NCI-H526 treated with DMSO at 0.1 percent for 48 hours (cell line): ENCODE measurements around the gene DMWD.
A peak's percentile ranks its signal among the peaks of the same experiment; 100 is the strongest.

Experiments
- DNase-seq: peaks from one replicate; lab custom pipeline; 2025; lab: John Stamatoyannopoulos, UW

DMWD gene

DNA sequence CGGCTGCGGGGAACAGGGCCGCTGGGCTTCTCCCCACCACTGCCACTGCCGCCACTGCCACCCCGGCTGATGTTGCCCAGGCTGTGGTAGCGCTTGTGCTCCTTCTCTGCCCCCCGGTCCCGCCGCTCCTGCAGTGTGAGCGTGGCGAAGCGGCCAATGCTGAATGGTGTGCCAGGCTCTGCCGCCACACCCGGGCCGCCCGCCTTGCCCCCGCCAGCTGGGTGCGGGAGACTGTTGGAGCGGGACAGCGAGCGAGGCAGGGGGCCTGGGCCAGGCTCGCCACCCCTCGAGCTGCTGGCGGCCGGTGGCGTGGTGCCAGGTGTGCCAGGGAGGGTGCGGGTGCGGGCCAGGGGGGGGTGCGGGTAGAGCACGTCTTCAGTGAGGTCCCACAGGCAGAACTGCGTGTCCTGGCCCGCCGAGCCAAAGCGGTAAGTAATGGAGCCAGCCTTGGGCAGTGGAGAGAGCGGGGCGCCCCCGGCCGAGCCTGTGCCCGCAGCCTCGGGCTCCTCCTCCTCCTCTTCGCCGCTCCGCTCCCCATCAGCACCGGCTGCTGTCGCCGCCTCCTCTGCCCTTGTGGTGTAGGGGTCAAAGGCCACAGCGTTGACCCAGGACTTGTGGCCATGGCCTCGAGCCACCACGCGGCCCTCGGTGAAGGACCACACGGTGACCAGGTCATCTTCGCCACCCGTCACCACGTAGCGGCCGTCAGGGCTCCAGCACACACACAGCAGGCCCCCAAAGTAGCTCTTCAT, 6.7 kb downstream of the DMWD start:
- no peak for DNase-seq

GRCh38 chr19:45785097-45785496, 7.5 kb downstream of the DMWD start:
- DNase-seq, result no peak

DNA sequence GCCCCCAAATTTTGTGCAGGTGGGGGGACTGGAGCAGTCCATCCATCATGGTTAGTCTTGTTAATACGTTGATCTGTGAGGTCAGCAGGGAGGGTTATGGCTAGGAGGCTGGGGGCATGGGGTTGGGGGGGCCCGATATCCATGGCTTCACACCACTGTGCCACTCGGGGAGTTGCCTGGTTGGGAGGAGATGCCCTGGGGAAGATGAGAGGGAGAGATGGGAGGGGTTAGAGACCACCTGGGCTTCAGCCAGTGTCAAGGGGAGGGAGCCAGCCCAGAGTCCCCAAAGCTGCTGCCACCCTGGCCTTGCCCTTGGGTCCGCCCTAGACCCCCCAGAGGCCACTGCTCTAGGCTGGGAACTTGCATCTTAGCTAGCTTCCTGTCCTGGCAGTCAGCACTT, 8.5 kb downstream of the DMWD start:
- DNase-seq, result no peak

GRCh38 chr19:45782820-45783785, 9.5 kb downstream of the DMWD start:
- DNase-seq, result no peak

- DNase-seq, result no peak
Measured at GRCh38 chr19:45782162-45782691, 10.4 kb downstream of the DMWD start, which contains the start of gene DMPK. Gene DMPK, minus strand, starts transcription at chr19:45782490. Its CDS starts 138 bp downstream, at chr19:45782352.

DNA sequence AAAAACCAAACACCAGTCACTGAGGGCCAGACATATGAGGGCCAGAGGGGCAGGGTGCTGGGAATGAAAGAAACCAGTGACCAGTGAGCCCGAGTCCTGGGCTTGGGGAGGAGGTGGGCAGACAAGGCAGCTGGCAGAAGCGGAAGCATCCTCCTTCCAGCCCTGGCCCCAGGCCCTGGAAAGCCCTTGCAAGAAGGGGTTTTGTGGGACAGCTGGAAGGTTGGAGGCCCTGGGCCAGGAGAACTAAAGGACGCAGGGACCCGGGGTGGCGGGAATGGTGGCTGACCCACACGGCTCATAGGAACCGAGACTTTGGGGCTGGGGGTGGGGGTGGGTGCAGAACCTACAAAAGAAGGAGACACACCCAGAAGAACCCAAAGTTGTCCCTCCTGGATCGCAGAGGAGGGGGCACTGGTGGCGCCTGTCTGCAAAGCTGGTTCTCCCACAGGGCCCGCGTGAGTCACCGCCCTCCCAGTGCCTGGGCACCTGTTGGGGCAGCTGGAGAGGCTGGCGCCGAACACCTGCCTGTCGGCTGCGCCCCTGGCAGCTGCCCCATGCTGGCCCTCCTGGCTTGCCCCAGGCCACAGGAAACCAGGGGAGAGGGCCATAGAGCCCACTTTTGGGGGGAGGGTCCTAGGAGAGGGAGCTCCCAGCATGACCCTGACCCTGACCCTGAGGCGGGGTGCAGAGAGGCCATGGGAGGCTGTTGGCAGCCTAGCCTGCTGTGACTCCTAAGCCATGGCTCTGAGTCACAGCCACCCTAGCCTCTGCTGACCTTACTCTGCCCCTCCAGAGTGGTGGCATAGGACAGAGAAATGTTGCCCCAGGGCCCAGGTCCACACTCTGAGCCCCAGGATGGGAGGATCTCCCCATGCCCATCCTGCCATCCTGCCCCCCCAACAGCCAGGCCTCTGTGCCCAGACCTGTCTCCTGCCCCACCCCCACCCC, 11.2 kb downstream of the DMWD start:
- no peak for DNase-seq

- DNase-seq, result no peak
Measured at GRCh38 chr19:45780448-45781213, 12.0 kb downstream of the DMWD start.

DNA sequence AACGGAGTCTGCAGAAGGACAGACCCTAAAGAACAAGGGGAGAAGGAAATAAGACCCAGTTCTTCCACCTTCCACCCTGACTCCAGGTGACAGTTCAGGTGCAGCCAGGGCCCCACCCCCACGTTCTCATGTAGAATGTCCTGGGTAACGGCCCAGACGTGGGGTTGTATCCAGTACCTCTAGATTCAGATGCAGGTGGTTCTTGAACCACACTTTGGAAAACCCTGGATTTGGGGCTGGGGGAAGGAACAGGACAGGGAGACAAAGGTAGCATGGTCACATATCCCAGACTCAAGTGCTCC, 12.5 kb downstream of the DMWD start:
- no peak for DNase-seq

DNA sequence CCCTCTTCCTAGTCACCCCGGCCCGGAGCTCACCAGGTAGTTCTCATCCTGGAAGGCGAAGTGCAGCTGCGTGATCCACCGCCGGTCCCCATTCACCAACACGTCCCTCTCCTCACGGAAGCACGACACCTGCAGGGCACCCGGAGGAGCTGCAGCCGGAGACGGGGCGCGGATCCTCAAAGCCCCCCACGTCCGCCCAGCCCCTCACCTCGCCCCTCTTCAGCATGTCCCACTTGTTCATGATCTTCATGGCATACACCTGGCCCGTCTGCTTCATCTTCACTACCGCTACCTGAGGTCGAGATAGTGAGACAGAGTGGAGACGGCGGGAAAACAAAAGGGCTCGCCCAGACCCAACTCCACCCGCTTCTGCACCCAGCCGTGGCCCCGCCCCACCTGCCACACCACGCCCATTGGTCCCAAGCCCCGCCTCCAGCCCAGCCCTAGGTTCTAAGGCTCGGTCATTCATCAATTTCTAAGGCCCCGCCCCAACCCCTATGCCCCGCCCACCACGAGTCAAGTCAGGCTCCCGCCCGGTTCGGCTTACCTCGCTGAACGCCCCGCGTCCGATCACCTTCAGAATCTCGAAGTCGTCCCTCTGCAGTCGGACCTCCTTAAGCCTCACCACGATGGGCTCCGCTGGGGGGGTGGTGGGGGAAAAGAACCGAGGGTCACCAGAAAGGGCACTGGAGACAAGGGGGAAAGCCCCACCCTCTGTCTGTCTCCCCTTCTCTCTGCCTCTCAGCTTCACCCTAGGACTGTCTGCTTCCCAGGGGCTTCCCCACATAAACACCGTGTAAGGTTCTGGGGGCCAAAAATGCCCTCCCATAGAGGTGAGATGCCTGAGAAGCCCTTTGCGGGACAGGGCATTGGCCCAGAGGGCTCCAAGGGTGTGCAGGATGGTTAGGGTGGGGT, 13.2 kb downstream of the DMWD start:
- peak; percentile 74 for DNase-seq

DNA sequence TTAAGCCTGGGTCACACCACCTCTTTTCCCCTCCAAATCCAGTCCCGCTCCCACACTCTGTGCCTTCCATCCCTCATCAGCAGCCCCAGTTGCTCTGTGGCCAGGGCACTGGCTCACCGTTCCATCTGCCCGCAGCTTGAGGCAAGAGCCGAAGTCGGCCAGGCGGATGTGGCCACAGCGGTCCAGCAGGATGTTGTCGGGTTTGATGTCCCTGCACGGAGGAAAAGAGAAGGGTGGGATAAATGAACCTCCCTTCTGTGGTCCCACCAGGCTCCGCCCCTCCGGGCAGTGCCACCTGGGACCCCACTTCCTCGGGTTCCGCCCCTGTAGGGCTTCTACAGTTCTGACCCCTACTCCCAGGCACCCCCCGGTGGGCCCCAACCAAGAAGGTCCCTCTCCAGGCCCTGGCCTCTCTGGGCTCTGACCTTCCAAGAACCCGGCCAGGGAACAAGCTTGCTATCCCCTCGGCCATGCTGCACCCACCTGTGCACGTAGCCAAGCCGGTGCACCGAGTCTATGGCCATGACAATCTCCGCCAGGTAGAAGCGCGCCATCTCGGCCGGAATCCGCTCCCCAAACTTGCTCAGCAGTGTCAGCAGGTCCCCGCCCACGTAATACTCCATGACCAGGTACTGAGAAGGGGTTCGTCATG, 14.5 kb downstream of the DMWD start:
- DNase-seq, result no peak

GRCh38 chr19:45777395-45777961, 15.2 kb downstream of the DMWD start:
- DNase-seq, result no peak

- no peak for DNase-seq
Measured at GRCh38 chr19:45774765-45775164, 17.9 kb downstream of the DMWD start.

DNA sequence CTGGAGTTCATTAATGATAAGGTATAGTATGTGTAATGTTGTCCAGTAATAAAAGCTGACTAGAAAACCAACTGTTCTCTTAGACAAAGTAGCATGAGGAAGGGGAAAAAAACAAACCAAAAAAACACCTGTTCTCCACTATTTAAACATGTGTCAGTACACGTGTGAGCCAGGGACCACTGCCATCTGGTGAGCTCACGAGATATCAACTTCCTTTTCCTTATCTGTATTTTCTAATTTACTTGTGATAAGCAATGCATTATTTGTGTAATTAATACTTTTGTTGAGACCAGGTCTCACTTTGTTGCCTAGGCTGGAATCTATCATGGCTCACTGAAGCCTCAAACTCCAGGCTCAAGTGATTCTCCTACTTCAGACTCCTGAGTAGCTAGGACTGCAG, 19.3 kb downstream of the DMWD start:
- DNase-seq, result no peak

- no peak for DNase-seq
Measured at GRCh38 chr19:45772912-45773311, 19.7 kb downstream of the DMWD start.

DNA sequence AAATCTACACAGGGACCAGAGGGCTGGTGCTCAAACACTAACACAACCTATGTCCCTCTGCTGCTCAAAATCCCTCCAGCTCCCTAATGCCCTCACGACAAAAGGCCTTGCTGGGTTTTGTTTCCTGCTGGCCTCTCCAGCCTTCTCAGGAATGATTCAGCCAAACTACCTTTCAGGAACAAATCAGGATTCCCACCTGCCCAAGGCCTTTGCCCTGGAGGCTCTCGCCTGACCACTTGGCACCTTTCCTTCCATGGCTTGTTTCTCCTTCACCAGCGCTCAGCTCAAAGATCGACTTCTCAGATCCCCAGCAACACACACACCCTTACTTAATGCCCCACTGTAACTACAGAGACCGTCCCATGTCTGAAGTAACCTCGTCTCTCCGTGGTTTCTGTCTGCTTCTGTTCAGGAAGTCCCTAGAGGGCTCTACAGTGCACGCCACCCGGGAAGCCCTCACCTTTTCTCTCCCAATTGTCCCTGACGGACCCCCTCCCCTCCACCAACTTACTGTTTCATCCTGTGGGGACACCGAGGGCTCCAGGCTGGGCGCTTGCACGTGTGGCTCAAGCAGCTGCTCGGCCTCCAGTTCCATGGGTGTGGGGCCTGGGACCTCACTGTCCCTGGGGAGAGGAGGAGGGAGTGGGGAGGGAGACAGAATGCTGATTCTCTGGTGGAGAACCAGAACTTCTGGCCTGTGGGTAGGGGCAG, 20.4 kb downstream of the DMWD start:
- DNase-seq, result no peak

- DNase-seq, result no peak
Measured at GRCh38 chr19:45771311-45771933, 21.2 kb downstream of the DMWD start.

- peak; percentile 93 for DNase-seq
Measured at GRCh38 chr19:45770192-45771101, 22.2 kb downstream of the DMWD start.
